Measurements from ENCODE around the gene MAP2K6. TPM values are rescaled to one million over a fixed set of nuclear protein-coding genes. Genes with fewer than 3 reads are reported as not detected.

Gene MAP2K6
- total RNA-seq, 1 experiment from 2014 or later = 17.7 TPM

- peak overlapping the region in 1 of 3 experiments; percentile 40; a peak in 1 of 7 replicates for H3K27ac Mint-ChIP-seq
- no peak overlapping the region for H3T11ph ChIP-seq (ENCODE audit: low read length)
- H3K4ac ChIP-seq (ENCODE audit: low read depth, low read length) = no peak overlapping the region
- no peak overlapping the region for H2BK120ac ChIP-seq (ENCODE audit: low read depth, low read length, poor library complexity, severe bottlenecking)
- H3K4me1 ChIP-seq (ENCODE audit: insufficient read depth, low read length) = peaks cover 6% of the 10 kb centered on the region
- H3K56ac ChIP-seq (ENCODE audit: insufficient read length, low read depth, low read length) = no peak overlapping the region
- no peaks in the 10 kb centered on the region for H3K9me3 Mint-ChIP-seq
- H3K9ac ChIP-seq (ENCODE audit: extremely low read depth, insufficient read length, low read length) = no peak overlapping the region
- H2BK5ac ChIP-seq (ENCODE audit: insufficient read length, low read length) = no peak overlapping the region
- H3K36me3 Mint-ChIP-seq (ENCODE audit: insufficient read depth in 1 of 3, low read depth in 3 of 3) = no peaks in the 10 kb centered on the region
- H2BK20ac ChIP-seq (ENCODE audit: low read depth, low read length, poor library complexity, severe bottlenecking) = no peak overlapping the region
- no CpG with 5 or more reads among the region's 10 CpGs for WGBS (ENCODE audit: extremely low coverage, insufficient read length, low lambda C conversion rate)
- H2AFZ ChIP-seq (ENCODE audit: low read length) = no peak overlapping the region
- no peaks in the 10 kb centered on the region for H3K23me2 ChIP-seq (ENCODE audit: insufficient read length, low read depth, low read length, poor library complexity, severe bottlenecking)
- H3K79me2 ChIP-seq (ENCODE audit: insufficient read depth, low read length) = no peaks in the 10 kb centered on the region
- no peak overlapping the region for H3K4me3 Mint-ChIP-seq
- H4K20me1 ChIP-seq (ENCODE audit: control insufficient read depth, insufficient read depth, insufficient read length) = no peaks in the 10 kb centered on the region
- no peaks in the 10 kb centered on the region for H3K9me3 ChIP-seq (ENCODE audit: control insufficient read depth, low read depth, low read length)
- no peak overlapping the region for H3K4me2 ChIP-seq (ENCODE audit: insufficient read depth, insufficient read length, low read length)
- no peak overlapping the region for H2BK12ac ChIP-seq (ENCODE audit: insufficient read length, low read depth, low read length)
- no peak overlapping the region for H2BK15ac ChIP-seq (ENCODE audit: low read depth, low read length)
- TF ChIP-seq CTCF (conservative IDR thresholded peaks at IDR 0.05) = no peak
- no peak overlapping the region for H4K8ac ChIP-seq (replicated peaks; ENCODE audit: insufficient read length, low read depth, low read length)
- no peaks in the 10 kb centered on the region; the same call in 1 of the 2 replicates for H3K27me3 Mint-ChIP-seq (ENCODE audit: low read depth)
- no peak overlapping the region for H3K23ac ChIP-seq (ENCODE audit: insufficient read length, low read depth, low read length)
- H3K4me1 Mint-ChIP-seq = peaks cover 26 to 30% of the 10 kb centered on the region in 2 experiments
- no peak overlapping the region for H2AK5ac ChIP-seq (ENCODE audit: insufficient read length, low read length)
- no peak for DNase-seq
- H3K18ac ChIP-seq (ENCODE audit: insufficient read length, low read depth, low read length) = no peak overlapping the region
- no peaks in the 10 kb centered on the region for H3K27me3 ChIP-seq (ENCODE audit: insufficient read depth, low read length)
- H4K5ac ChIP-seq (ENCODE audit: insufficient read length, low read depth, low read length) = no peak overlapping the region
- H4K91ac ChIP-seq (ENCODE audit: insufficient read length, low read depth, low read length) = no peak overlapping the region
- H3K14ac ChIP-seq (ENCODE audit: insufficient read depth, low read length) = no peak overlapping the region
- H3K79me1 ChIP-seq (ENCODE audit: insufficient read depth, low read depth, low read length, poor library complexity, severe bottlenecking) = no peaks in the 10 kb centered on the region
- H3K27ac ChIP-seq (ENCODE audit: insufficient read length, low read depth, low read length) = no peak overlapping the region
Measured at GRCh38 chr17:69574257-69575197, 160.0 kb downstream of the MAP2K6 start.
